Measurements from ENCODE around the gene SLC25A4. TPM values are rescaled to one million over a fixed set of nuclear protein-coding genes. Genes with fewer than 3 reads are reported as not detected.

Gene SLC25A4
- total and polyA plus RNA-seq, 10 of the 15 experiments (the other 5 are each of a cell fraction or from before 2014, with no cell fraction given) = 12.6 to 161 (median 38.2) TPM

- ChIA-PET CTCF (no interaction called here), RAD21 (ENCODE audit: unreplicated experiment) (no interaction called here), POLR2A (no interaction called here), SMC1A (ENCODE audit: uncharacterized antibody, unreplicated experiment) (no interaction called here)
- intact Hi-C loops (cut with micrococcal nuclease; ENCODE audit: unreplicated experiment) (no loop called here), in situ Hi-C loops (cut with MboI) (no loop called here)
- Histone ChIP-seq H3K27ac (ENCODE audit: control insufficient read depth, insufficient read depth) (peak overlapping the region; percentile 14; the same call in 1 of the 2 replicates), H3K79me2 (ENCODE audit: control insufficient read depth, insufficient read depth, low read length) (peaks cover 56% of the 10 kb centered on the region), H3K36me3 (ENCODE audit: control insufficient read depth in 2 of 2, insufficient read depth in 2 of 2, low read length in 1 of 2) (peaks cover 0 to 18% of the 10 kb centered on the region in 2 experiments; a peak in 1 of 4 replicates), H3K27me3 (replicated peaks in 1 of 2; ENCODE audit: control insufficient read depth in 2 of 2, insufficient read depth in 2 of 2, low read length in 1 of 2) (no peaks in the 10 kb centered on the region), H2AFZ (ENCODE audit: control insufficient read depth, low read depth, low read length) (no peak overlapping the region), H3K4me2 (ENCODE audit: control insufficient read depth, insufficient read depth) (peak overlapping the region; percentile 47), H3K9me3 (replicated peaks; ENCODE audit: control insufficient read depth, insufficient read depth, low read length) (no peaks in the 10 kb centered on the region), H3K9ac (ENCODE audit: control insufficient read depth, insufficient read depth, low read length) (no peak overlapping the region), H3K4me1 (ENCODE audit: control insufficient read depth, insufficient read depth, low read length) (peaks cover 19% of the 10 kb centered on the region), H4K20me1 (ENCODE audit: control insufficient read depth, insufficient read depth) (no peaks in the 10 kb centered on the region; the same call in 1 of the 2 replicates), H3K4me3 (no peak overlapping the region)
- BruUV-seq (replicated peaks) = no TSS peak
- WGBS (ENCODE audit: insufficient coverage, insufficient replicate concordance, low lambda C conversion rate, missing lambda C conversion rate) = 47% methylated on average over 4 of the region's 4 CpGs
- peak; percentile 27 for FAIRE-seq
- no peak for DNase-seq (ENCODE audit: low read depth, low spot score)
- ATAC-seq = peak; percentile 55
- peak; percentile 22; the same call in 1 of the 2 replicates for TF ChIP-seq RUNX3 (IDR thresholded peaks at IDR 0.05; ENCODE audit: low read length)
- no peak for TF ChIP-seq CBX3 (IDR thresholded peaks at IDR 0.05; ENCODE audit: borderline replicate concordance, low read depth)
Measured at GRCh38 chr4:185189606-185190305, 46.7 kb downstream of the SLC25A4 start.

GRCh38 chr4:185190306-185190856, 47.3 kb downstream of the SLC25A4 start:
- ATAC-seq (no peak; the same call in 2 of the 3 replicates), DNase-seq (ENCODE audit: low read depth, low spot score) (no peak), FAIRE-seq (no peak)
- H3K36me3 ChIP-seq (ENCODE audit: control insufficient read depth in 2 of 2, insufficient read depth in 2 of 2, low read length in 1 of 2) = peaks cover 0 to 18% of the 10 kb centered on the region in 2 experiments; a peak in 1 of 4 replicates
- SMC1A ChIA-PET (ENCODE audit: uncharacterized antibody, unreplicated experiment) = no interaction called here
- no peaks in the 10 kb centered on the region; the same call in 1 of the 2 replicates for H4K20me1 ChIP-seq (ENCODE audit: control insufficient read depth, insufficient read depth)
- POLR2A ChIA-PET = no interaction called here
- in situ Hi-C loops (cut with MboI) (no loop called here), intact Hi-C loops (cut with micrococcal nuclease; ENCODE audit: unreplicated experiment) (no loop called here)
- no peaks in the 10 kb centered on the region for H3K9me3 ChIP-seq (replicated peaks; ENCODE audit: control insufficient read depth, insufficient read depth, low read length)
- CTCF ChIA-PET = no interaction called here
- peak overlapping the region; percentile 47 for H3K4me2 ChIP-seq (ENCODE audit: control insufficient read depth, insufficient read depth)
- WGBS (ENCODE audit: insufficient coverage, insufficient replicate concordance, low lambda C conversion rate, missing lambda C conversion rate) = 80% methylated on average over 6 of the region's 6 CpGs
- H2AFZ ChIP-seq (ENCODE audit: control insufficient read depth, low read depth, low read length) = no peak overlapping the region
- TSS peak; percentile 84 for BruUV-seq (replicated peaks)
- peak overlapping the region; percentile 14 for H3K27ac ChIP-seq (ENCODE audit: control insufficient read depth, insufficient read depth)
- H3K27me3 ChIP-seq (replicated peaks in 1 of 2; ENCODE audit: control insufficient read depth in 2 of 2, insufficient read depth in 2 of 2, low read length in 1 of 2) = no peaks in the 10 kb centered on the region
- peaks cover 53% of the 10 kb centered on the region for H3K79me2 ChIP-seq (ENCODE audit: control insufficient read depth, insufficient read depth, low read length)
- RAD21 ChIA-PET (ENCODE audit: unreplicated experiment) = no interaction called here
- H3K4me1 ChIP-seq (ENCODE audit: control insufficient read depth, insufficient read depth, low read length) = peaks cover 19% of the 10 kb centered on the region
- 0 out of 2 replicates have a peak overlapping the region, but pooled peaks have one; percentile 11 for H3K4me3 ChIP-seq
- no peak overlapping the region for H3K9ac ChIP-seq (ENCODE audit: control insufficient read depth, insufficient read depth, low read length)
- TF ChIP-seq MXI1 (IDR thresholded peaks at IDR 0.05; ENCODE audit: low read depth, low read length) (no peak), ZNF384 (IDR thresholded peaks at IDR 0.05; ENCODE audit: borderline replicate concordance, low read depth, low read length) (no peak), TCF3 (IDR thresholded peaks at IDR 0.05; ENCODE audit: borderline replicate concordance, insufficient read depth, low read depth, low read length) (no peak), BHLHE40 (IDR thresholded peaks at IDR 0.05; ENCODE audit: borderline replicate concordance in 1 of 2, low read depth in 2 of 2, low read length in 1 of 2) (no peak), HDGF (IDR thresholded peaks at IDR 0.05) (no peak), PBX3 (IDR thresholded peaks at IDR 0.05; ENCODE audit: insufficient replicate concordance, low read depth, low read length) (no peak), GATAD2B (conservative IDR thresholded peaks at IDR 0.05; ENCODE audit: low read depth) (no peak), ZNF592 (IDR thresholded peaks at IDR 0.05) (no peak), GABPA (IDR thresholded peaks at IDR 0.05; ENCODE audit: low read depth) (no peak)
